Fibroblast of upper back skin (primary cell): ENCODE data around the gene RPS6KA2.
A peak's percentile ranks its signal among the peaks of the same experiment; 100 is the strongest.
"Not testable (repeated sequence)": the region's sequence is repeated elsewhere in the genome, so short reads cannot be mapped to it uniquely, and the experiment has no call there.

ENCODE experiments used
- DNase-seq: peaks from one replicate; pipeline ENCODE4 v3.0.0-alpha.2; 2013

The RPS6KA2 gene

DNA sequence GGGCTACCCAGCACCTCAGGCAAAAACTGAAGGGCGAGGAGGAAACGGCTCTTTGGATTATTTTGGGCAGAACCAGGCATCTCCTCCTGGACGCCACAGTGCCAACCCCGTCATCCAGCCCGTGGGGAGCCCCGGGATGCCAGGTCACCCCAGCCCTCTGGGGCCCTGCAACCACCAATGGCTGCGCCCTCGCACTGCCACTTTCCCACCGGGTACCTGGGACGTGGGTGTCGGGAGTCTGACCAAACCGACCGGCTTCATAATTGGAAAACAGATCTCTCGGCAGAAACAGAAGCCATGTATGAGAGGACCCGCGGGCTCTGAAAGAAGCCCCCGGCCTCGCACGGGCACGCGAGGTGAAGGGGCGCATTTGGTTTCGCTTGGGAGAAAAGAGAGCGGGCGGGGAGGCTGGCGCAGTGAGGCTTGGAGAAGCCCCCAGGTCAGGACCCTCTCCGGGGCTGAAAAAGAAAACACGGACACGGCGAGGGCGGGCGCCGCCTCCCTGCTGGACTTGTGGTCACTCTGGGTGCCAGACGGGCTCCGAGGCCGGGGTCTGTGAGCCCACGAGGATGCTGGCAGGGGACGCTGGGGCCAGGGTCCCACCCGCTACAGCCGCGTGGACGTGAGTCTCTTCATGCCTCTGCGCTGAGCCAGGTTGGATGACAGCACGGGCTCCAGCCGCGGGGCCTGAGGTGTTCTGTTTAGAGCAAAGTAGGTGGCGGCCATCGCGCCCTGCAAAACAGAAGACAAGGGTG lies 214.7 kb downstream of the RPS6KA2 start:
- no peak for DNase-seq

DNA sequence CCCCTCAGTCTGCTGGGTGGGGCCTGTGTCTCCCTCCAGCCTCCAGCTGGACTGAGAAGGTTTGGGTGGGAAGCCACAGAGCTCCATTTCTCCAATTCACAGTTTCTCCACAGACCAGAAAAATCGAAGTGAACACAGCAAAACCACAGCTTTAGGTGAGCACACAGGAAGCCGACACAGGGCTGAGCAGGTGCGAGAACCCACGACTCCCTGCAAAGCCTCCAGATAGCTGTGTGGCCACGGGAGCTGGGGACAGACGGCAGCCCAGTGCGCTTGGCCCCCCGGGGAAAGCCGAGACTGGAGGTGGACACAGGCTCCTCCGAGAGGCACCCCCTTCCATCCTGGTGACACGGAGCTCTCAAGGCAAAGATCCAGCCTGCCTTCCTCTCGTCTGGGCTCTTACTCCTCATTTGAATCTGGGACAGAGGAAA lies 215.3 kb downstream of the RPS6KA2 start:
- no peak for DNase-seq

GRCh38 chr6:166411271-166411670 lies 215.8 kb downstream of the RPS6KA2 start:
- DNase-seq = no peak

DNA sequence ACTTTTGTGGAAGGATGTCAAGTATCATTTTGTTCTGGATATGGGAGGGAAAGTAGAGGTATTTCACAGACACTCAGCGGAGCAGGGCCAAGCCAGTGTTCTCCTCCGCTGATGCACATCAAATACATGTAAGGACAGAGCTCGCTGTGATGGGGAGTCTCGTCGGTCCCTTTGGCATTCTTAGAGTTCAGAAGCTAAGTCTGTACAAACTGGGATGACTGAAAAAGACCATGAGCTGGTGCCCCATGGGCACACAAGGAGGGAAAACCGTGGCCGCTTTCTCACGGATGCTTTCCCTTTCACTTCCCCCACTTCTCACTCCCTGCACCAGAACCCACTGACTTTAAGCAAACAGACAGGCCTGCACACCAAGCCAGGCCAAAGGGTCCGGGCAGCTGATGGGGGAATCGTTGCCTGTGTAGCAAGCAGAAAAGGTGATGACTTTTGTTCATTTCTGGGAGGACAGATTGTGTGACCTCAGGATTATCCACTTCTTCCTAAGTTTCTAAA lies 216.6 kb downstream of the RPS6KA2 start:
- no peak for DNase-seq

GRCh38 chr6:166408936-166409755 lies 217.9 kb downstream of the RPS6KA2 start:
- no peak for DNase-seq

GRCh38 chr6:166406197-166406596 lies 220.9 kb downstream of the RPS6KA2 start:
- DNase-seq = no peak

DNA sequence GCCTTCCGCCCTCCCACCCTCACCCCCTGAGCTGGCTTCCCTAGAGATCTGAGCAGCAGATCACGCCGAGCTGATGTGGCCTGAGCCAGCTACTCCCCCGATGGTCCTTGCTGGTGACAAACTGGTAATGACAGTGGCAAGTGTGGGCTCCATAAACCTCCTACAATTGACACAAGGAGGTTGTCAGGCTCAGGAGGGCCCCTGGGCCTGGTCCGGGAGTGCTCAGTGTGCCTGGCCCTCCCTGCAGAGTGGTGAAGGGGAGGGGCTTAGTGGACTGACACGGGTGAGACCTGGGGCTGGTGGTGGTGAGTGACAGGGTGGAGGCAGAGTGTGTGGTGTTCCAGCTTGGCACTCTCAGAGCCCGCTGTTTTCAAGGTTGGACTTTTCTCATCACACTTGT lies 221.7 kb downstream of the RPS6KA2 start:
- DNase-seq = no peak

DNA sequence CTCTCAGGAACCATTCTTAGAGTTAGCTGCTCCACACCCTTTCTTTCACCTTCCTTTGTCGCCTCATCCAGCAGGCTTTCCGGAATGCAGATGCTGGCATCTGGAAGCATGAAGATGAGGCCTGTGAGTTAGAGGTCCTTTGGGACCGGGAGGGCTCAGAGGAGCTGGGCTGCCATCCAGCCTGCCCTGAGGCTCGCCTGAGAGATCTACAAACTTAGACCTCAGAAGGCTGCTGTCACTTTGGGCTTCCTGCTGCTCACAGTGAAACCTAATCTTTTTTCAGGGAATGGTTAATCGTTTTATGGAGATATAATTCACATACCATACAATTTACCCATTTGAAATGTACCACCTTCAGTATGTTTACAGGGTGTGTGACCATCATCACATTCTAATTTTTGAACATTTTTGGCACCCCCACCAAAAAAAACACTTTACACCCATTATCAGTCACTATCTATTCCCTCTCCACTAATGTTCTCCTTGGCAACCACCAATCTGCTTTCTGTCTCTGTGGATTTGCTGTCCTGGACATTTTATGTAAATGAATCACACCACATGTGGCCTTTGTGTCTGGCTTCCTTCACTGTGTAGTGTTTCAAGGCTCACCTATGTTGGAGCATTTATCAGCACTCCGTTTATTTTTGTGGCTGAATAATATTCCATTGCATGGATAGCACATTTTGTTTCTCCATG lies 224.3 kb downstream of the RPS6KA2 start:
- DNase-seq = peak; percentile 68

GRCh38 chr6:166400649-166401250 lies 226.3 kb downstream of the RPS6KA2 start:
- DNase-seq = peak; percentile 65

GRCh38 chr6:166400181-166400580 lies 226.9 kb downstream of the RPS6KA2 start:
- DNase-seq = no peak

GRCh38 chr6:166398348-166398747 lies 228.7 kb downstream of the RPS6KA2 start:
- DNase-seq = no peak

DNA sequence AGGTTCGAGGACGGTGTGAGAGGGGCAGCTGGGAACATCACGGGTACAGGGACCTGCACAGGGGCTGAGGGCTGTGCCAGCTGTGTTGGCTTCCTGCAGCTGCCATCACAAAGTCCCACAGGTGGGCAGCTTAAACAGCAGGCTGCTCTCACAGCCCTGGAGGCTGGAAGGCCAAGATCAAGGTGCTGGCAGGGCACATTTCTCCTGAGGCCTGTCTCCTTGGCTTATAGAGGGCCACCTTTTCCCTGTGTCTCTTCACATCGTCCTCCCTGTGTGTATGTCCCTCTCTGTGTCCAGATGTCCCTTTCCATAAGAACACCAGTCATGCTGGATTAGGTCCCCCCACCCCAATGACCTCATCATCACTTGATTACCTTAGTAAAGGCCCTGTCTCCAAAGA lies 229.2 kb downstream of the RPS6KA2 start:
- no peak for DNase-seq

DNA sequence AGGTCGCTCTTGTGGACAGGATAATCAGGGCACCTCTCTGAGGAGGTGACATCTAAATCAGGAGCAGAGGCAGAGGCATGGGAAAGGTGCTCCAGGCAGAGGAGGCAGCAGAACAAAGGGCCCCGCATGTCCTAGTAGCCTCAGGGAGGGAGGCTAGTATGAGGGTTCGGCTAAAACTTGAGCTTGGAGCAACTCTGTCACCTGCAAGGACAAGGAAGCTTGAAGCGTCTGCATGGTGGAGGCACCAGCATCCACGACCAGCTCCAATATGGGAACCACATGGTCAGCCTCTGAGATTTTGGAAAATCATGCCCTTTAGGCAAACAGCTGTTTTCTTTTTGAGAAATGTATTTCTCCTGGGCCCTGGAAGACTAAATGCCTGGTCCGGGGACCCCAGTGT lies 231.3 kb downstream of the RPS6KA2 start:
- no peak for DNase-seq

GRCh38 chr6:166395351-166395750 lies 231.7 kb downstream of the RPS6KA2 start:
- no peak for DNase-seq

GRCh38 chr6:166394036-166394892 lies 232.8 kb downstream of the RPS6KA2 start:
- no peak for DNase-seq

GRCh38 chr6:166393535-166393823 lies 233.6 kb downstream of the RPS6KA2 start:
- DNase-seq = no peak

GRCh38 chr6:166392755-166393534 lies 234.1 kb downstream of the RPS6KA2 start:
- DNase-seq = not testable (repeated sequence)

DNA sequence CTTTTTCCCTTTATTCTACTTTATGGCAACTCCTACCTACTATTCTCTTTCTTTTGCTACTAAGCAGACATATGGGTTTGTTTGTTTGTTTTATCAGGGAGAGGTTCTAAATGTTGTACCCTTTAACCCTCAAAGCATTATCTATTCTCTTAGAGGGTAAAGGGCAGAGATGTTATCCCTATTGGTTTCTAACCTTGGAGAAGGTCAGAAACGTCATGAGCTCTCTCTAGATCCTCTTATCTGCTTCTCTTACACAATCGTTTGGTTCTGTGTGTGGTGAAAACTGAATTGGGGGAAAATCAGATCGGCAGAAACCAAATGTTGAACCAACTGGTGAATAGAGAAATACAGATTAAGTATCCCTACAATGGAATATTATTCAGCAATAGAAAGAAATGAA lies 237.9 kb downstream of the RPS6KA2 start:
- DNase-seq = no peak

DNA sequence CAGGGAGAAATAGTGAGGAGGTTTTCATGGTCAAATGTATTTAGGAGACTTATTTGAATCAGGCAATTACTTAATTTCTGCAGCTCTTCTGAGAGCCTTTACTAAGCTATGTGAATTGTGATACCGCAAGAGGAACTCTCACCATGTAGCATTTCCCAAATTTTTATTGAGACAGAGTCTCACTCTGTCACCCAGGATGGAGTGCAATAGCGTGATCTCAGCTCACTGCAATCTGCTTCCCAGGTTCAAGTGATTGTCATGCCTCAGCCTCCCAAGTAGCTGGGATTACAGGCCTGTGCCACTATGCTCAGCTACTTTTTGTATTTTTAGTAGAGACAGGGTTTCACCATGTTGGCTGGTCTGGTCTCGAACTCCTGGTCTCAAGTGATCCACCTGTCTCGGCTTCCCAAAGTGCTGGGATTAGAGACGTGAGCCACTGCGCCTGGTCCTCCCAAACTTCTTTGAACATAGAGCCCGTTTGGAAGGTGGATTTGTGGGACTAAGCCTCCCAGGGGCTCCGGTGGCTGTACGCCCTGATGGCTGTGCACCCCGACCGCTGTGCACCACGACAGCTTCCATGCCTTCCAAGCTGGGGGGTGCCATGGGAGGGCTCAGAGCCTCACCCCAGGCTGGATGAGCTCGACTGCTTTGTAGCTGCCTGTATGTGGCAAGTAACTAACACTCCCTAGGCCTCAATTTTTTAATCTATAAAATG lies 238.6 kb downstream of the RPS6KA2 start:
- no peak for DNase-seq

- no peak for DNase-seq
These were observed 239.3 kb downstream of the RPS6KA2 start for GRCh38 chr6:166387642-166388289.
